PC-3 (cell line): ENCODE results near the gene DLL3.

ENCODE experiments used
- CTCF ChIP-seq: fragments of 300-600 bp; sonication (generic); conservative IDR thresholded peaks from 2 replicates; pipeline ENCODE4 v1.5.1; 2017; ENCODE audit warnings: antibody characterized with exemption, low read depth, mild to moderate bottlenecking, low read length
- EZH2 ChIP-seq: fragments of 300-600 bp; sonication (generic); IDR thresholded peaks from one replicate; pipeline ENCODE4 v1.6.1; 2017; ENCODE audit warnings: antibody characterized with exemption, mild to moderate bottlenecking, low read length; ENCODE audit not compliant: unreplicated experiment
- EZH2phosphoT487 ChIP-seq: fragments of 300-600 bp; sonication (generic); IDR thresholded peaks from 2 replicates; pipeline ENCODE4 v1.6.1; 2018; ENCODE audit warnings: mild to moderate bottlenecking, antibody characterized with exemption, low read length, borderline replicate concordance

GRCh38 chr19:39533003-39533512, 34.3 kb downstream of the DLL3 start:
- no peak for TF ChIP-seq CTCF
- TF ChIP-seq EZH2phosphoT487, result no peak
- TF ChIP-seq EZH2, result no peak
